HG03039 (cell line): ENCODE measurements around the gene EPSTI1.
"Not testable (repeated sequence)": the region's sequence is repeated elsewhere in the genome, so short reads cannot be mapped to it uniquely, and the experiment has no call there.

ENCODE experiments used
- ATAC-seq: cut with Tn5 transposase; IDR thresholded peaks from one replicate; pipeline ENCODE4 v1.9.1; 2021; ENCODE audit warnings: mild to moderate bottlenecking, moderate library complexity; ENCODE audit not compliant: unreplicated experiment

Gene EPSTI1

GRCh38 chr13:42905579-42905978 is 86.5 kb downstream of the EPSTI1 start:
- ATAC-seq, result no peak

DNA sequence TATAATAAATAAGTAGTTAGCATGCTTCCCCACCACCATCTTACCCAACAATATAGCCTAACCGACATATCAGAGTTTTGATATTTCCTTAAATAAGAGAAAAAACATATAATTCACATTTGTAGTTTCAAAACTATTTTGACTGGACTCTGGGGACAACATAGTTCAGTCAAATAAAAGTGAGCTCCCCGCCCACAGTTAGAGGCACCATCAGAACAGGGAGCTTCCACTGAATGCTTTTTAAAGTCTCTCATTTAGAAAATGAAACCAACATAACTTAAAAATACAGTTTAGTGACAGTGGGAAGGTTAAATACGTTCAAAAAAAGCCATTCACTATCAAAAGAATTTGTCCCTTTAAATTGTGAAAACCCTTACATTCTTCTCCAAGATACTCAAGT is 92.8 kb downstream of the EPSTI1 start:
- no peak for ATAC-seq

- no peak for ATAC-seq
These were observed 96.3 kb downstream of the EPSTI1 start for GRCh38 chr13:42895776-42896175.

- no peak for ATAC-seq
These were observed 97.2 kb downstream of the EPSTI1 start for GRCh38 chr13:42894765-42895243.

- ATAC-seq, result no peak
These were observed 98.8 kb downstream of the EPSTI1 start for GRCh38 chr13:42893214-42893671.

- ATAC-seq, result no peak
These were observed 99.3 kb downstream of the EPSTI1 start for GRCh38 chr13:42892760-42893159.

DNA sequence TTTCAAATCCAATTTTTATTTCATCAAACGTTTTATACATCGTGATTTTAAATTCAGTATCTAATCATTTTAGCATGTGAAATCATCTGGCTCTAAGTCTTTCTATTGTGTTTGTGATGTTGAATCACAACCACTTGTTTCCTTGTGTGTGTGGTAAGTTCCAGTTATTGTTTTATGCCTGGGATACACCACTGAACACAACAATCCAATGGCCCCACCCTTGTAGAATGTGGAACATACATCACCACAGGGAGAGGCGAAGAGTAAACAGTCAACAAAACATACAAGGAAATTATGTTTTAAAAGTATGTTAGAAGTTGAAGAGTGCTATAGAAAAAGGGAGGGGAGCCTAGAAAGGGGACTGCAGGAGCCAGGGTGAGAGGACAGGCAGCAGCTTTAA is 100.5 kb downstream of the EPSTI1 start:
- no peak for ATAC-seq

DNA sequence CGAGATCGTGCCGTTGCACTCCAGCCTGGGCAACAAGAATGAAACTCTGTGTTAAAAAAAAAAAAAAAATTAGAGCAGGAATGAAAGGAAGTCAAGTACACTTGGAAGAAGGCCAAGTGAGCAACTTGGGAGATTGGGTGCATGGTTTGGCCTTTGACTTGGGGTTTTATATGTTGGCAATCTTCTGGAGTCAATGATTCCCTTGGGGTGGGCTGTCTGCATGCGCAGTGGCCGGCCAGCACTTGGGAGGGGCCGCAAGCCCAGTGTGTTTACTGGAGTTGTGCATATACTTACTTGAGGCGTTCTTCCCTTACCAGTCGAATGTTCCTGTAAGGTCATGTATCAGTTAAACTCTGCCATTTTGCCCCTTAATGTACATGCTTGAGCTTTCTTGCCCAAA is 106.7 kb downstream of the EPSTI1 start:
- no peak for ATAC-seq

- ATAC-seq, result no peak
These were observed 108.1 kb downstream of the EPSTI1 start for GRCh38 chr13:42883771-42884467.

DNA sequence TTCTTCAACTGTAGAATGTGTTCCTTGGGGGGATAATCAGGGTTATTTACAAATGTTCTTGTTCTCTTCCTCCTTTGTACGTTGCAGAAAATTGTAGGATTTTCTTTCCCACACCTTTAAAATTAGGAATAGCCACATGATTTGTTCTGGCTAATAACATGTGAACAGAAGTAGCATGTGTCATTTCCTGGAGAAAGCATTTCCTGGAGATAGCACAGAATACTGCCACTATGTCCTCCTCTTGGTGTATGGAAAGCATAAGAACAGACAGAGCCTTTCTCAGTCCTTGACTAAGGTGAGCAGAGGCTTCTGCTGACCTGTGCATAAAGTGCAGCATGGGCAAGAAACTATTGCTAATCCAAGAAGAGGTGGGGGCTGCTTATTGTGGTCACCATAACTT is 108.9 kb downstream of the EPSTI1 start:
- no peak for ATAC-seq

DNA sequence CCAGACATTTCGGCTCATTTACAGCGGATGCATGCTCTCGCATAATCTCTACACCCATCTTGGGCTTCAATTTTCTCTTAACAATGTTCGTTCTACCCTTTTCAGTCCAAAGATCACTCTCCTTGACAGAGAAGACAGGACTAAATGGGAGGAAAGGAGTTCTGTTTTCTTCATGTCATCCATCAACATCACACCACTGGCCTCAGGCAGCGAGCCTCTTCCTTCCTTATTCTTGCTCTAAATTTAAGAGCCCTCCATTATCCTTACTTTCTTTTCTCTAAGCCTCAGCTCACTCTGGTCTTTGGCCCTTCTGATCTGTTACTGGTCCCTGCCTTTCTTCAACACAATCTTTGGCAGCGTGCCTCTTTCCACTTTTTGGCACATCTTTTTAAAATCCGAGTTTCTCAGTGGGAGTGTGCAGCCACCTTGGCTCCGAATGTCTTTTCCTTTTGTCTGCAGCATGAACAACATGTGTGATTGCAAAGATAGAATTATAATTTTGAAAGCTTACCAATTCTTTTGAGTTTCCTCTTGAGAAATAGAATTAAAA is 111.9 kb downstream of the EPSTI1 start:
- no peak for ATAC-seq

GRCh38 chr13:42878721-42879120 is 113.3 kb downstream of the EPSTI1 start:
- ATAC-seq, result no peak

GRCh38 chr13:42876887-42877545 is 115.0 kb downstream of the EPSTI1 start:
- ATAC-seq, result no peak

GRCh38 chr13:42876270-42876714 is 115.7 kb downstream of the EPSTI1 start:
- peak; percentile 90 for ATAC-seq

DNA sequence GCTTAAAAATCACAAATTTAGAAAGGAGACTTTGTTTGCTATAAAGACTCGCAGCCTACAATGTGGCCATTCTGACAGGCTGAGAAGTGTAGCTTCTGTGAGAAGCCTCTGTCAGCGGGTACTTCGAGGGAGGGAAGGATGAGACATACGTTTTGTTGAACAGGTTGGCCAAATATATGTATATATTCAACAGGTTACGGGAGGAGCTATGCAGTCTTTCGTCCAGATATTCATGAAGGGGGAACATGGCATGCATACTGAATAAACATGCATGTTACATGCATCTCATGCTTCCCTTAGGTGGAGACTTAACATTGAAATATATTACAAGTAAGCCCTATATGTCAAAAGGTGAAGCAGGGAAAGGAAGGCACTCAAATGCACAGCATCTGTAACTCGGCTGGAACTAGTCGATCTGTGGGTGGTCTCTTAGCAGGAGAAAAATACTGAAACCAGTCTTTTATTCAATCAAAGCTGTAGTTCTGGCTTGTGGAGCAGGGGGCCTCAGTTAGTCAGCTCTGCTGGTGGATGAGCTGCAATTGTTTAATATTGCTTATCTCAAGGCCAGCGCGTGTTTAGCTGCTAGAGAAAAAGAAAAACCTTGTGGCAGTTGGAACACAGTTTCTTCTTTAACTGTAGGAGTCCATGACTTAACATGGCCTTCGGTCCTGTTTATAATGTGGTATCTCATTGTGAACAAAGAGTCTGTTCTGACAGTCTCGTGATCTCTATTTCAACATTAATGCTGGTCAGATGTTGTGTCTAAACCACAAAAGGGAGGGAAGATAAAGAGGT is 116.4 kb downstream of the EPSTI1 start:
- ATAC-seq, result peak; percentile 11

DNA sequence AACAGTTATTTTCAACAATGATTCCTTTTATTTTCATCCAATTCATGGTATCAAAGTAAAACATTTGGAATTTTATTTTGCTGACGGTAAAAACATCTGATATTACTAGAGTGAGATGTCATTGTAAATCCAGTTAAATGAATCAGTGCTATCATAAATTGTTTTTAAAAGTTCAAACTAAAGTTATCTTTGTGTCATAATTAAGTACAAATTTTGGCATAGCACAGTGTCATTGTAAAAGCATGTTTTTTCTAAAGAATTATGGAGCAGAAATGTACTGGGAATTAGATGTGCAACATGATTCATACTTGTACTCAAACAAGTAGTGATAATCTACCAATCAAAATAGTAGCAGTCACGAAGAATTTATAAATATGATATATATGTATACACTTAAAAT is 117.8 kb downstream of the EPSTI1 start:
- no peak for ATAC-seq

- no peak for ATAC-seq
These were observed 119.0 kb downstream of the EPSTI1 start for GRCh38 chr13:42873081-42873480.

DNA sequence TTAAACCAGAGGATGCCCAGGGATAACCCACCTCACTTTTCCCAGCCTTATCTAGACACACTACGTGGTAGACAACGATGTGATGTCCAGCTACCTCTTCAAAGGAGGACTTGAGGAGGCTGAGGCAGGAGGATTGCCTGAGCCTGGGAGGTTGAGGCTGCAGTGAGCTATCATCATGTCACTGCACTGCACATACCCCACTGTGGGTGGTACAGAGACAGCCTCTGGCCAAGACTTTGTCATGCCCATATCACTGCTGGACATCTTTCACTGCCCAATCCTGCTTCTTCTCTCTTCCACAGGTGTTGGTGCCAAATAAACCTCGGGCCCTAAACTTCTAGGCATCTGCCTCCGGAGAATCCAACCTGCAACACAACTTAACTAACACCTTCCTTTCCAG is 124.8 kb downstream of the EPSTI1 start:
- ATAC-seq, result no peak

GRCh38 chr13:42865768-42866102 is 126.3 kb downstream of the EPSTI1 start:
- no peak for ATAC-seq

DNA sequence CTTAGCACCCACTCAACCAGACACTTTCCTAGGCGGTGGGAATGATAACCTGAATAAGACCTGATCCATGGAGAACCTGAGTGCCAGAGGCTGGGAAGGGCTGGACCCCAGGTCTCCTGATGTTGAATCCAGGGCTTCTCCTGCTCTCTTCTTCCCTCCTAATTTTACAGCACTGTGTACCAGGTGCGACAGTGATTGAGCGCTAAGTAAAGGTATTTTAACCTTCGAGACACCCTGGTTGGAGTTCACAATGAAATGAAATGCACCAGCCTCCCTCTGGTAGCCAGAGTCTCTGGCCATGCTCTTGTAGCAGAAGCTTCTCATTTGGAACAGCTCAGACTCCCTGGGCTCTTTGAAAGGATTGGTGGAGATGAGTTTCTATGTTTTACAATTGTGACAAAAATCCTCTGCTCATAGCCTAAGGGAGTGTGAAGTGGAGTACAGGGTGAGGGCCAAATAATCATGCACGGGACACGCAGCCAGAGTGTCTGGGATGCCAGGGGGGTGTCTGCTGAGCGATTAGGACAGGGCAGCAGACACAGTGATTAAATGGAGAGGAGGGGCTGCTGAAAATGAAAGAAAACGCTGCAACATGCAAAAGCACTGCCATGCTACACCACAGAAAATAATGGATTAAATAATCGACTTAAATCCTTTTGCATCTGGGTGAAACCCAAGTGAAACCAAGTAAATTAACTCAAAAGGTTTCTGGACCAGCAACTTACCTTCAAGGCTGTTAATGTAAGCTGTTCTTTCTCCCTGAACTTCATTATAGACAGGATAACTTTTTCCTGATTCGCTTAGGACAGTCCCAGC is 126.9 kb downstream of the EPSTI1 start:
- ATAC-seq, result no peak

- ATAC-seq, result not testable (repeated sequence)
These were observed 129.7 kb downstream of the EPSTI1 start for GRCh38 chr13:42862370-42862769.
